HT-29 (cell line): Measurements from ENCODE around the gene ATRN. TPM values are rescaled to one million over a fixed set of nuclear protein-coding genes. Genes with fewer than 3 reads are reported as not detected.
"Not testable (repeated sequence)": the region's sequence is repeated elsewhere in the genome, so short reads cannot be mapped to it uniquely, and the experiment has no call there.

Source experiments
- DNase-seq: peaks from one replicate; pipeline ENCODE4 v3.0.0-alpha.2; 2015; ENCODE audit warnings: low spot score
- total RNA-seq: library from RNA; depleted of rRNA; stranded (reverse); fragments of >200 nt; shearing (Covaris generic); gene quantifications from 2 replicates; pipeline ENCODE4 v1.2.3, GENCODE V29; 2014

ATRN gene
- total RNA-seq, 1 experiment from 2014 or later: 3.3 TPM

- no peak for DNase-seq
Observed at GRCh38 chr20:3514012-3514642, 43.3 kb downstream of the ATRN start.

GRCh38 chr20:3515379-3516170, 44.8 kb downstream of the ATRN start:
- DNase-seq: no peak

GRCh38 chr20:3521852-3522740, 51.3 kb downstream of the ATRN start:
- DNase-seq: no peak

GRCh38 chr20:3524696-3525095, 53.9 kb downstream of the ATRN start:
- not testable (repeated sequence) for DNase-seq

GRCh38 chr20:3532089-3532615, 61.3 kb downstream of the ATRN start:
- DNase-seq: no peak

GRCh38 chr20:3537733-3538132, 66.9 kb downstream of the ATRN start:
- not testable (repeated sequence) for DNase-seq

- no peak for DNase-seq
Observed at GRCh38 chr20:3539311-3540107, 68.7 kb downstream of the ATRN start.

- DNase-seq: no peak
Observed at GRCh38 chr20:3541887-3542721, 71.3 kb downstream of the ATRN start.

- no peak for DNase-seq
Observed at GRCh38 chr20:3543901-3544507, 73.2 kb downstream of the ATRN start.

- no peak for DNase-seq
Observed at GRCh38 chr20:3545401-3545925, 74.6 kb downstream of the ATRN start.

- no peak for DNase-seq
Observed at GRCh38 chr20:3547906-3548305, 77.1 kb downstream of the ATRN start.

GRCh38 chr20:3550837-3551236, 80.0 kb downstream of the ATRN start:
- DNase-seq: no peak

GRCh38 chr20:3551681-3552434, 81.0 kb downstream of the ATRN start:
- DNase-seq: no peak

- no peak for DNase-seq
Observed at GRCh38 chr20:3553663-3554062, 82.8 kb downstream of the ATRN start.

GRCh38 chr20:3557237-3557785, 86.5 kb downstream of the ATRN start:
- DNase-seq: no peak

- DNase-seq: no peak
Observed at GRCh38 chr20:3559231-3559630, 88.4 kb downstream of the ATRN start.

GRCh38 chr20:3559637-3560036, 88.8 kb downstream of the ATRN start:
- DNase-seq: no peak

- DNase-seq: no peak
Observed at GRCh38 chr20:3560162-3560561, 89.3 kb downstream of the ATRN start.
